Aorta (tissue), 5 donors: Measurements from ENCODE around the gene USP48. TPM values are rescaled to one million over a fixed set of nuclear protein-coding genes. Genes with fewer than 3 reads are reported as not detected.

Experiments used
- ATAC-seq: fragments of 200-7000 bp; cut with Tn5 transposase; one replicate; pipeline ENCODE4 v1.9.1; 2022; ENCODE audit warnings: moderate library complexity; ENCODE audit not compliant: low FRiP score
- DNase-seq, 2 donors: peaks; one replicate each; pipeline ENCODE4 v3.0.0-alpha.2; 2020
- H3K27ac ChIP-seq, 2 donors: one replicate each; pipeline ENCODE4 v1.5.1; 2013; ENCODE audit warnings: low read length in 2 of 2, mild to moderate bottlenecking in 2 of 2, moderate library complexity in 2 of 2, control low read depth in 1 of 2, inconsistent platforms in 1 of 2, low read depth in 1 of 2
- H3K27me3 ChIP-seq, 2 donors: one replicate each; pipeline ENCODE4 v1.6.1; 2013; ENCODE audit warnings: control low read depth in 1 of 2, low read length in 1 of 2, mild to moderate bottlenecking in 1 of 2, moderate library complexity in 1 of 2; ENCODE audit not compliant: insufficient read depth in 2 of 2, control insufficient read depth in 1 of 2
- H3K36me3 ChIP-seq, 2 donors: one replicate each; pipeline ENCODE4 v1.6.1; 2013; ENCODE audit warnings: control low read depth in 1 of 2, low read length in 1 of 2, mild to moderate bottlenecking in 1 of 2; ENCODE audit not compliant: insufficient read depth in 2 of 2, control insufficient read depth in 1 of 2
- H3K4me1 ChIP-seq, 2 donors: one replicate each; pipeline ENCODE4 v1.6.1; 2013; ENCODE audit warnings: low read length in 2 of 2, control low read depth in 1 of 2, mild to moderate bottlenecking in 1 of 2, moderate library complexity in 1 of 2; ENCODE audit not compliant: insufficient read depth in 2 of 2, control insufficient read depth in 1 of 2
- H3K4me3 ChIP-seq, 2 donors: one replicate each; pipeline ENCODE4 v1.5.1; 2013; ENCODE audit warnings: low read length in 2 of 2, control low read depth in 1 of 2, mild to moderate bottlenecking in 1 of 2
- H3K9me3 ChIP-seq: one replicate; pipeline ENCODE4 v1.6.1; 2013; ENCODE audit warnings: mild to moderate bottlenecking, low read length; ENCODE audit not compliant: control insufficient read depth
- WGBS, 2 donors: extraction: QIAGEN DNeasy Blood & Tissue Kit; methylation state at CpG; one replicate each; pipeline ENCODE4 v1.1.7; 2013; 5-methylcytosine and 5-hydroxymethylcytosine counted together
- intact Hi-C, 2 donors: fragments of 100-400 bp; cut with DNase I; formaldehyde crosslinking; loops; one replicate each; pipeline versions ENCODE4 v1.14.2 to v1.15.0; 2022
- polyA plus RNA-seq, 2 donors: library from polyadenylated mRNA; stranded (reverse); fragments of 200-250 nt; gene quantifications; one replicate each; pipeline ENCODE4 v1.2.3, GENCODE V29; 2013
- total RNA-seq, 2 donors: library from RNA; stranded (reverse); fragmentation: NEBNext Ultra II Directional; extraction: Animal tissue kit (Norgen Biotek cat#: 25700); gene quantifications; one replicate each; pipeline ENCODE4 v1.2.1, GENCODE V29; 2021
- donor health status: healthy with polysubstance abuse.
- donor health status: Bipolar disorder and iron deficiency.
- donor health status: DM: no; HTN: no; CAD: no.
- donor health status: DM: no; HTN: no; CAD: no.
- donor health status: DM: yes; HTN: yes; CAD: no.

USP48 gene
- total and polyA plus RNA-seq, 4 donors, result 16.2 to 90.1 (median 43.2) TPM

- Histone ChIP-seq H3K9me3 (no peaks in the 10 kb centered on the region), H3K4me1 (no peaks in the 10 kb centered on the region), H3K27me3 (no peaks in the 10 kb centered on the region), H3K36me3 (no peaks in the 10 kb centered on the region), H3K4me3 (no peak overlapping the region), H3K27ac (no peak overlapping the region)
- 69 to 76% methylated on average over 2 of the region's 2 CpGs for WGBS, 2 donors
- intact Hi-C loops, result no loop called here
- DNase-seq (no peak), ATAC-seq (no peak)
Measured at GRCh38 chr1:21649315-21649714, 133.6 kb downstream of the USP48 start.

GRCh38 chr1:21648791-21649190 is 134.2 kb downstream of the USP48 start:
- 74 to 75% methylated on average over 10 of the region's 10 CpGs for WGBS, 2 donors
- Histone ChIP-seq H3K27me3 (no peaks in the 10 kb centered on the region), H3K36me3 (no peaks in the 10 kb centered on the region), H3K9me3 (no peaks in the 10 kb centered on the region), H3K4me3 (no peak overlapping the region), H3K4me1 (no peaks in the 10 kb centered on the region), H3K27ac (no peak overlapping the region)
- intact Hi-C loops, result no loop called here
- DNase-seq (no peak), ATAC-seq (no peak)

DNA sequence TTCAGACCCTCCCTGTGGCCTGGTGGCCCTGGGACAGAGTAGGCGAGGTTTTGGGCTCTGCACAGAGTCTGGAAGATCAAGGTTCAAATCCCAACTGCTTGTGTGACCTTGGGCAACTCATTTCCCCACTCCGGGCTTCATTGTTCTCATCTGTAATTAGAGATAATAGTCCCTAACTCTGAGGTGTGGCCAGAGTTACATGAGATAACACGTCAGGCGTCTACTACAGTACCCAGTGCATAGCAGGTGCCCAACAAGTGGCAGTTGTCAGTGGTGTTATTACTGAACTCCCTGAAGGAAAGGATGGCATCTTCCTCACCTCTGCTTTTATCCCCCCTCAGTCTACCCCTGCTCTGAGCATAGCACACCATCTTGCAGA is 134.6 kb downstream of the USP48 start:
- Histone ChIP-seq H3K4me3 (no peak overlapping the region), H3K36me3 (no peaks in the 10 kb centered on the region), H3K27me3 (no peaks in the 10 kb centered on the region), H3K4me1 (no peaks in the 10 kb centered on the region), H3K27ac (no peak overlapping the region), H3K9me3 (no peaks in the 10 kb centered on the region)
- DNase-seq (no peak), ATAC-seq (no peak)
- WGBS, 2 donors, result 57 to 73% methylated on average over 4 of the region's 4 CpGs
- intact Hi-C loops, result no loop called here

- H3K9me3 ChIP-seq, result no peaks in the 10 kb centered on the region
- H3K36me3 ChIP-seq, result no peaks in the 10 kb centered on the region
- H3K27ac ChIP-seq, result no peak overlapping the region
- intact Hi-C loops, result no loop called here
- no peaks in the 10 kb centered on the region for H3K27me3 ChIP-seq
- DNase-seq, result no peak
- no peak overlapping the region for H3K4me3 ChIP-seq
- 37% methylated on average over 19 of the region's 19 CpGs for WGBS, 2 donors
- H3K4me1 ChIP-seq, result no peaks in the 10 kb centered on the region
- ATAC-seq, result no peak
Measured at GRCh38 chr1:21647431-21648351, 135.3 kb downstream of the USP48 start.

- intact Hi-C loops, result no loop called here
- Histone ChIP-seq H3K36me3 (no peaks in the 10 kb centered on the region), H3K4me3 (no peak overlapping the region), H3K9me3 (no peaks in the 10 kb centered on the region), H3K4me1 (no peaks in the 10 kb centered on the region), H3K27ac (no peak overlapping the region), H3K27me3 (no peaks in the 10 kb centered on the region)
- no peak for DNase-seq
- WGBS, 2 donors, result 90 to 92% methylated on average over 2 to 5 of the region's 5 CpGs
- ATAC-seq, result no peak
Measured at GRCh38 chr1:21645550-21645949, 137.4 kb downstream of the USP48 start.

- no peaks in the 10 kb centered on the region for H3K36me3 ChIP-seq
- H3K27ac ChIP-seq, result no peak overlapping the region
- H3K27me3 ChIP-seq, result no peaks in the 10 kb centered on the region
- intact Hi-C loops, result no loop called here
- whole genome bisulfite sequencing, 2 donors, result 87 to 94% methylated on average over 5 of the region's 5 CpGs
- no peak for ATAC-seq
- H3K4me3 ChIP-seq, result no peak overlapping the region
- no peaks in the 10 kb centered on the region for H3K9me3 ChIP-seq
- H3K4me1 ChIP-seq, result no peaks in the 10 kb centered on the region
- no peak for DNase-seq
Measured at GRCh38 chr1:21644906-21645305, 138.0 kb downstream of the USP48 start.

GRCh38 chr1:21644348-21644747 is 138.6 kb downstream of the USP48 start:
- 84 to 86% methylated on average over 10 of the region's 10 CpGs for WGBS, 2 donors
- no peaks in the 10 kb centered on the region for H3K27me3 ChIP-seq
- no peaks in the 10 kb centered on the region for H3K36me3 ChIP-seq

GRCh38 chr1:21643624-21644023 is 139.3 kb downstream of the USP48 start:
- Histone ChIP-seq H3K36me3 (no peaks in the 10 kb centered on the region), H3K9me3 (no peaks in the 10 kb centered on the region), H3K27ac (no peak overlapping the region), H3K27me3 (no peaks in the 10 kb centered on the region), H3K4me3 (no peak overlapping the region), H3K4me1 (no peaks in the 10 kb centered on the region)
- DNase-seq (no peak), ATAC-seq (no peak)
- 87 to 90% methylated on average over 5 of the region's 5 CpGs for WGBS, 2 donors
- intact Hi-C loops, result no loop called here

More at GRCh38 chr1:21644348-21644747, 138.6 kb downstream of the USP48 start:
- no peak for DNase-seq
- Histone ChIP-seq H3K4me1 (no peaks in the 10 kb centered on the region), H3K27ac (no peak overlapping the region), H3K4me3 (no peak overlapping the region), H3K9me3 (no peaks in the 10 kb centered on the region)
- ATAC-seq, result no peak
- intact Hi-C loops, result no loop called here
